ENCODE measurements around the gene SLC6A2.

The SLC6A2 gene

DNA sequence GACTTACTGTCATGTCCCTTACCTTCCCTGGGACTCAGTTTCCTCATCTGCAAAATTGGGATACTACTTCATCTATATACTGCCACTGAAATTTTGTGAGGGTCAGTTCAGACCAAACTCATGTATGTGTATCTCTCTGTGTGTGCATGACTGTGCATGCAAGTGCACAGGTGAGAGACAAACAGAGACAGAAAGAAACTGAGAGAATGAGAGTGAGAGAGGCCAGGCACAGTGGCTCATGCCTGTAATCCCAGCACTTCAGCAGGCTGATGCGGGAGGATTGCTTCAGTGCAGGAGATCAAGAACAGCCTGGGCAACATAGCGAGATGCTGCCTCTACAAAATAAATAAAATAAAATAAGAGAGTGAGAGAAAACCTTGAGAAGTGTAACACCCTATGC is 32.1 kb upstream of the SLC6A2 start:
- H3K27me3 ChIP-seq (replicated peaks; ENCODE audit: insufficient read depth, low read length), result no peaks in the 10 kb centered on the region
- no peak overlapping the region for H3K9ac ChIP-seq (ENCODE audit: low read length)
- 0 out of 2 replicates have a peak, but pooled peaks cover 4% of the 10 kb centered on the region for H4K20me1 ChIP-seq (ENCODE audit: insufficient read depth, low read length)
- H3F3A ChIP-seq (ENCODE audit: insufficient read depth, low read length), result no peaks in the 10 kb centered on the region
- H3K4me2 ChIP-seq (ENCODE audit: low read depth, low read length), result no peak overlapping the region
- no peak overlapping the region for H3K27ac ChIP-seq (ENCODE audit: low read length)
- TF ChIP-seq, protein P1, sequence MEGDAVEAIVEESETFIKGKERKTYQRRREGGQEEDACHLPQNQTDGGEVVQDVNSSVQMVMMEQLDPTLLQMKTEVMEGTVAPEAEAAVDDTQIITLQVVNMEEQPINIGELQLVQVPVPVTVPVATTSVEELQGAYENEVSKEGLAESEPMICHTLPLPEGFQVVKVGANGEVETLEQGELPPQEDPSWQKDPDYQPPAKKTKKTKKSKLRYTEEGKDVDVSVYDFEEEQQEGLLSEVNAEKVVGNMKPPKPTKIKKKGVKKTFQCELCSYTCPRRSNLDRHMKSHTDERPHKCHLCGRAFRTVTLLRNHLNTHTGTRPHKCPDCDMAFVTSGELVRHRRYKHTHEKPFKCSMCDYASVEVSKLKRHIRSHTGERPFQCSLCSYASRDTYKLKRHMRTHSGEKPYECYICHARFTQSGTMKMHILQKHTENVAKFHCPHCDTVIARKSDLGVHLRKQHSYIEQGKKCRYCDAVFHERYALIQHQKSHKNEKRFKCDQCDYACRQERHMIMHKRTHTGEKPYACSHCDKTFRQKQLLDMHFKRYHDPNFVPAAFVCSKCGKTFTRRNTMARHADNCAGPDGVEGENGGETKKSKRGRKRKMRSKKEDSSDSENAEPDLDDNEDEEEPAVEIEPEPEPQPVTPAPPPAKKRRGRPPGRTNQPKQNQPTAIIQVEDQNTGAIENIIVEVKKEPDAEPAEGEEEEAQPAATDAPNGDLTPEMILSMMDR (IDR thresholded peaks at IDR 0.05; ENCODE audit: low read length), result no peak
- no peak for TF ChIP-seq EZH2phosphoT487 (IDR thresholded peaks at IDR 0.05; ENCODE audit: low read length)
- no peak for TF ChIP-seq EZH2 (optimal IDR thresholded peaks at IDR 0.05; ENCODE audit: low read depth, low read length)
- H3K9me3 ChIP-seq (replicated peaks; ENCODE audit: insufficient read depth, low read length), result no peaks in the 10 kb centered on the region
- no peaks in the 10 kb centered on the region for H3K9me2 ChIP-seq (replicated peaks; ENCODE audit: insufficient read depth, low read length)
- no peaks in the 10 kb centered on the region for H3K36me3 ChIP-seq (replicated peaks; ENCODE audit: insufficient read depth, low read length)
- H2AFZ ChIP-seq (ENCODE audit: low read length), result no peak overlapping the region
- H3K4me3 ChIP-seq (ENCODE audit: low read length), result no peak overlapping the region
- H3K79me2 ChIP-seq (ENCODE audit: low read length), result no peaks in the 10 kb centered on the region
- H3K4me1 ChIP-seq (ENCODE audit: low read length), result no peaks in the 10 kb centered on the region
- DNase-seq, result no peak

DNA sequence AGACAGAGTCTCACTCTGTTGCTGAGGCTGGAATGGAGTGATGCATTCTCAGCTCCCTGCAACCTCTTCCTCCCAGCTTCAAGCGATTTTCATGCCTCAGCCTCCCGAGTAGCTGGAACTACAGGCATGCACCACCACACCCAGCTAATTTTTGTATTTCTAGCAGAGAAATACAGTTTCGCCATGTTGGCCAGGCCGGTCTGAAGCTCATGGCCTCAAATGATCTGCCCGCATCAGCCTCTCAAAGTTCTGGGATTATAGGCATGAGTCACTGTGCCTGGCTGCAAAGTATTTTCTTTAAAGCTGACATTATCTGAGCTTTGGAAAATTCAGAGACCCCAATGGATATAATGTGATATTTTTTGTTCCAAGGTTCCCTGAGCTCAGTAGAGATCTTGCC is 31.1 kb upstream of the SLC6A2 start:
- no peaks in the 10 kb centered on the region for H3K79me2 ChIP-seq (ENCODE audit: low read length)

DNA sequence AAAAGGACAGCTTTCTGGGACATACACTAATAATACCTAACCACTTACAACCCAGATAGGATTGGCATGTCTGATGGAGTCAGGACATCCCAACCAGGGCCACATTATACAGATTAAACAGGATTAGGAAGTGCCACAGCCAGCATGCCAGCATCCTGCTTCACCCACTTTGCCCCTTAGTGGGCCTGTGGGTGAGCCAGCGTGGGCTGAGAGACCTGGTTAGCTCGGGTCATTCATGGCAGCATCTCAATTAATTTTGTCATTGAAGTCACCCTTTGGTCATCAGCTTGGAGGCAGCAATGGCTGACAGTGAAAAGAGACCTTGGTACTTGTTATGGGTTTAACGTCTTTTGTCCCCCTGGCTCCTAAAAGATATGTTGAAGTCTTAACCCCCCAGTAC is 29.9 kb upstream of the SLC6A2 start:
- Histone ChIP-seq H3F3A (ENCODE audit: insufficient read depth, low read length) (no peaks in the 10 kb centered on the region), H3K4me2 (ENCODE audit: low read depth, low read length) (no peak overlapping the region), H3K9me3 (replicated peaks; ENCODE audit: insufficient read depth, low read length) (no peaks in the 10 kb centered on the region), H3K36me3 (replicated peaks; ENCODE audit: insufficient read depth, low read length) (no peaks in the 10 kb centered on the region), H2AFZ (ENCODE audit: low read length) (no peak overlapping the region), H4K20me1 (ENCODE audit: insufficient read depth, low read length) (0 out of 2 replicates have a peak, but pooled peaks cover 4% of the 10 kb centered on the region), H3K4me1 (ENCODE audit: low read length) (no peaks in the 10 kb centered on the region), H3K4me3 (ENCODE audit: low read length) (no peak overlapping the region), H3K9me2 (replicated peaks; ENCODE audit: insufficient read depth, low read length) (no peaks in the 10 kb centered on the region), H3K79me2 (ENCODE audit: low read length) (no peaks in the 10 kb centered on the region), H3K27me3 (replicated peaks; ENCODE audit: insufficient read depth, low read length) (no peaks in the 10 kb centered on the region), H3K27ac (ENCODE audit: low read length) (no peak overlapping the region), H3K9ac (ENCODE audit: low read length) (no peak overlapping the region)
- TF ChIP-seq EZH2phosphoT487 (IDR thresholded peaks at IDR 0.05; ENCODE audit: low read length), result no peak
- TF ChIP-seq EZH2 (optimal IDR thresholded peaks at IDR 0.05; ENCODE audit: low read depth, low read length), result no peak
- TF ChIP-seq, protein P1 (IDR thresholded peaks at IDR 0.05; ENCODE audit: low read length), result no peak
- no peak for DNase-seq

More for the DNA sequence above, 31.1 kb upstream of the SLC6A2 start:
- Histone ChIP-seq H2AFZ (ENCODE audit: low read length) (no peak overlapping the region), H3K36me3 (replicated peaks; ENCODE audit: insufficient read depth, low read length) (no peaks in the 10 kb centered on the region), H3K4me3 (ENCODE audit: low read length) (no peak overlapping the region), H3K27me3 (replicated peaks; ENCODE audit: insufficient read depth, low read length) (no peaks in the 10 kb centered on the region), H3K4me1 (ENCODE audit: low read length) (no peaks in the 10 kb centered on the region), H3K9ac (ENCODE audit: low read length) (no peak overlapping the region), H4K20me1 (ENCODE audit: insufficient read depth, low read length) (0 out of 2 replicates have a peak, but pooled peaks cover 4% of the 10 kb centered on the region), H3K9me2 (replicated peaks; ENCODE audit: insufficient read depth, low read length) (no peaks in the 10 kb centered on the region), H3K27ac (ENCODE audit: low read length) (no peak overlapping the region), H3F3A (ENCODE audit: insufficient read depth, low read length) (no peaks in the 10 kb centered on the region), H3K9me3 (replicated peaks; ENCODE audit: insufficient read depth, low read length) (no peaks in the 10 kb centered on the region), H3K4me2 (ENCODE audit: low read depth, low read length) (no peak overlapping the region)
- no peak for DNase-seq
- TF ChIP-seq EZH2 (optimal IDR thresholded peaks at IDR 0.05; ENCODE audit: low read depth, low read length) (no peak), EZH2phosphoT487 (IDR thresholded peaks at IDR 0.05; ENCODE audit: low read length) (no peak)
- TF ChIP-seq, protein P1 (IDR thresholded peaks at IDR 0.05; ENCODE audit: low read length), result no peak
